ENCODE results near the gene PAWR.
"Not testable (repeated sequence)": the region's sequence is repeated elsewhere in the genome, so short reads cannot be mapped to it uniquely, and the experiment has no call there.

Gene PAWR

DNA sequence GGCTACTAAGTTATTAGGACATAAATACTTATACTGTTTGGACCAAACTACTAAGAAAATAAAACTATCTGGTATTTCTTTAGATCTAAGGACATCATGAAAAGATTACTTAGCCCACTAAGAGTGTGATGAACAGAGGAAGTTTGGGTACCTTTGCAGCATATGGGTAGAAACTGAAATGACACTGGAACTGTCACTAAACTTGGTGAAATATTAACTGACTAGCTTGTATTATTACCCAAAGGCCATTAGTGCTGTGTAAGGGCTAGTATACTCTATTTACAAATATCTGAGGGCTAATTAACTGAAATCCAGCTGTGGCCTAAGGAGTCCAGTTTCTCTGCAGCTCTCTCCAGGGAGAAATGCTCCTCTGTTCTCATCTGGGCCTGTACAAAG lies 45.5 kb downstream of the PAWR start:
- DNase-seq, result no peak

DNA sequence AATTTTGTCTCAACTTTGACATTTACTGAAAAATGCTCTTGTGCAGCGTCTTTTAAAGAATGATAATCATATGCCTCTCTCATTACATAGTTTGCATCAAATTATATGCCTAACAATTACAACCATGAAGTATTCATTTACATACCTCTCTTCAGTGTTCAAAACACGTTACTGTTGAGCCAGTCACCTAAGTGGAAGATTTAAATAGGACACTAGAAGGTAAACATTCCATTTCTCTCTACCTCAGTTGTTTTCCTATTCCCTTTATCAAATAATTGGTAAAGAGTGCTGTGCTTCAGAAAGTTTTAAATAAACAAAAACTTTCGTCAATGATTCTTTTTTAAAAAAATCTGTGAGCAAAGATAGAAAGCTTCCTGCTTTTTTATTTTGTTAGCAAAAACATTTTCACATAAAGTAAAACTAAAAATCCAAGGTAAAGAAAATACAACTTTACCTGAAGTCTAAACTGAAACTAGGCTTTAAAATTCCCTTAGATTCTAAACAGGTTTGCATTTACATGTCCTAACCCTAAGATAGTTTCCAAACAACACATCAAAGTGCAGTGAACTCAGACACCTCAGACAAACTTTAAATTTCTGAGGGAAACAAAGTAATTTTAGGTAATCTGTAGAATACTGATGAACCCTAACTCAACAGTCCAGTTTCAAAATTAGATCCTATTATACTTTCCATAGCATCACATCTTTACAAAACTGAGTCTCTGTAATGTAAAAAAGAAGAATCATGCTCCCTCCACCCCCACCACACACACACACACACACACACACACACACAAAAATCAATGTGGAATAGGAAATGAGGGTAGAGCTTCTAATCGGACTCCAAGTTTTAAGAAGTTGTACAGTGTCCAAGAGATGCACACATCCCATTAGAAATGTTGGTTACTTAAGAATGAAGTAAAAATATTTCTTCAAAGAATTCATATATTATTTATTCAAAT lies 46.2 kb downstream of the PAWR start:
- no peak for DNase-seq

DNA sequence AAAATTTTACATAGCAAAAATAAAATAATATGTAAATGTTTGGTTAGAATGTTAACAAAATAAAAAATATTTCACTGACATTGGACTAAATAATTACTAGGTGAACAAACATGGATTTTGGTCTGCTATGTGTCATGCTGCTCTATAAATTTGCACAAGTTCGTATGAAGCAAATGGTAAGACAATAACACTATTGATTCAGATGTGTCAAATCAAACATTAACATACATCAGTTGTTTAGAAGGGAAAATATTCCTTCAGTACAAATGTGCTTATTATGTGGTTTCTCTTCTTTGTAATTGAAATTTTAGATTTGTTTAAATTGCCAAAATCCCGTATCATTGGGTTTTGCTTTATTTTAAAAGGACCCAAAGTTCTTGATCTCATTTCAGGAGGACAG lies 46.9 kb downstream of the PAWR start:
- no peak for DNase-seq

DNA sequence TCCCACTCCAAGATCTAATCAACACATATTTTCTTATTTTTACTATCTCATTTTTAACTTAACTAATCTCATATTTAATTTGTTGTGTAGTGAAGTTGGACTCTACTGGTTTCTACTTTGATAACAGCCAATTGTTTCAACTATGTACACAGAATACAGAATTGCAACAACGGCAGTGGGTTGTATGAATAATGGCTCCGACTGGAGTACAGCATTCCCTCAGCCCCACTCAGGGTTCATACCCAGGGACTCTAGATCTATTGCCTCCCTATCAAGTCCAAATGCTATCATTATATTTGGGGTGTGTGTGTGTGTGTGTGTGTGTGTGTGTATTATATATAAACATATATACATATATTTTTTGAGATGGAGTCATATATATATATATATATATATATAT lies 52.3 kb downstream of the PAWR start:
- no peak for DNase-seq

DNA sequence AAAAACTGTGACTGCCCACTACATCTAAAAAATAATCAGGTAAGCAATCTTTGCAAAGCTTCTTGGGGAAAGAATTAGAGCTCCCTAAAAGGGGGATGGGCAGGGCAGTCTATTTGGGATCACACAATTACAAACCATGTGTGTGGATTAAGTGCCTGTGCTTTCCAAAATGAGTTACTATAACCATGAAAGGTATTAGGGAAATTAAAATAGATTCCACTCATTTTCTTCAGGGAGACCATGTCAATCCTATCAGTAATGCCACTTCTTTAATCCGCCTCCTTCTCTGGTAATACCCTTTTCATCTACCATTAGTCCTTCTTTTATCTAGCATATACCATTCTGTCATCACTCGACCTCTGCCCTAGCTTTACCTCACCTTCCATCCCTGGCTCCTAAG lies 53.7 kb downstream of the PAWR start:
- no peak for DNase-seq

DNA sequence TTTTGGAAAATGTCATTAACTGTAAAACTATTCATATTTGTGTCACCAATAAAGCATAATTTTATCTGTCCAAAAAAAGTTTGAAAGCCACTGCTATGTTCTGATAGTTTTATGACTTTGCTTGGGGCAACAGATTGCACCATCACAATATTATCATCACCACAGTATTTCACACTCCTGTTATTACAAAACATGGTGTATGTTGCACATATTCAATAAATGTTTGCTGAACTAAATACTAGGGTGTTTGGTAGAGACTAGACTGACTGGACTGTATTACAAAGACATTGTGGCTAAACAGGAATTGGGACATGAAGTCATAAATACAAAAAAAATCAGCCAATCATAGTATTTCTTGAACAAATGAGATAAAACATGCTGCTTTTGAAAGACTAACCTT lies 55.1 kb downstream of the PAWR start:
- DNase-seq, result no peak

DNA sequence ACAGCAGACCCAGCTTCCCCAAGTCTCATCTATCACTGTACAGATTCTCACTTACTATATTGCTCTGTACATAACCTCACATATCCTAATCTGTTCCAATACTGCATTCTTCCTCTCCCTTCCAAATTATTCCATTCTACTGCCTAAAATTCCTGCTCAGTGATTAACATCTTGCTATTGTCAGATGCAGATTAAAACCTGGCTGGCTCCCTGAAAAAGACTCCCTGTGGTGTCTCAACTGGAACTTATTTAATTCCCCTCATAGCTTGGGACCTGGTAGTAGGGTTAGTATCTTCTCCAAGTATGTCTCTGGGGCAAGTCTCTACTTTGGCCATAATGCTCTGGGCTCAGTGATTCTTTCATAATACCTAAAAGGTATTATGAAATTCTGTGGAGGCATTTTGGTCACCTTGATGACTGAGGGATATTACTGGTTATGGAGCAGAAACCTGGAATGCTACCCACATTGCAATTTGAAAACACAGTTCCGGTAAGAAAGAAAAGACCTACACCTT lies 55.8 kb downstream of the PAWR start:
- no peak for DNase-seq

DNA sequence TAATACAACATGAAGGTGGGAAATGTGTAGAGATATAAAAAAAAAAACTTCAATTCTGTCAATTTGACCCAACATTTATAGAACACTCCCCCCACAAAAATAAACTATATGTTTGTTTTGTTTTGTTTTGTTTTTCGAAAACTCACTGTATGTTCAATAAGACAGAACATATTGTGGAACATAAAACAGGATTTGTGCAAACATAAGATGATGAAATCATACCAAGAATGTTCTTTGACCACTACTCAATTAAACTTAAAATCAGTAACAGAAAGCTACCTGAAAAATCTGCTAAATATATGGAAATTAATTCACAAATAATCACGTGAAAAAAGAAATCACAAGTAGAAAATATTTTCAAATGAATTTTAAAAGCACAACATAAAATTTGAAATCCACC lies 61.2 kb downstream of the PAWR start:
- no peak for DNase-seq

DNA sequence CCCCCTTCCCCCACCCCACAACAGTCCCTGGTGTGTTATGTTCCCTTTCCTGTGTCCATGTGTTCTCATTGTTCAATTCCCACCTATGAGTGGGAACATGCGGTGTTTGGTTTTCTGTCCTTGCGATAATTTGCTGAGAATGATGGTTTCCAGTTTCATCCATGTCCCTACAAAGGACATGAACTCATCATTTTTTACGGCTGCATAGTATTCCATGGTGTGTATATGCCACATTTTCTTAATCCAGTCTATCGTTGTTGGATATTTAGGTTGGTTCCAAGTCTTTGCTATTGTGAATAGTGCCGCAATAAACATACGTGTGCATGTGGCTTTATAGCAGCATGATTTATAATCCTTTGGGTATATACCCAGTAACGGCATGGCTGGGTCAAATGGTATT lies 64.0 kb downstream of the PAWR start:
- DNase-seq, result not testable (repeated sequence)

DNA sequence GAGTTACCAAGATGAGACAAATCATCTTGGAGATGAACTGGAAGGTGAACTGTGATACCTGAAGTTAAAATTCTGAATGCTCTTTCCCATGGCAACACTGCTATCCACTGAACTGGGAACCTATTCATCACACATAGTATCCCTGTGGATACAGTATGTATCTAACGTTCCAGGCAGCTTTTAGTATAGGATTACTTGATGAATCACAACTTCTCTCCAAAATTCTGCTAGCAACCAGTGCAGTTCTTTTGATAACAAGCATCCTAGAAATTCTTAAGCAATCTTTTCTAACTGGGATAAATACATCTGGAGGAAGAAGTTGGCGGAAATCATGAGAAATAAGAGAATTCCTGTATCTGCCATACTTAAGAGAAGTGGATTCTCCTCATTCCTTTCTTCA lies 66.4 kb downstream of the PAWR start:
- no peak for DNase-seq

DNA sequence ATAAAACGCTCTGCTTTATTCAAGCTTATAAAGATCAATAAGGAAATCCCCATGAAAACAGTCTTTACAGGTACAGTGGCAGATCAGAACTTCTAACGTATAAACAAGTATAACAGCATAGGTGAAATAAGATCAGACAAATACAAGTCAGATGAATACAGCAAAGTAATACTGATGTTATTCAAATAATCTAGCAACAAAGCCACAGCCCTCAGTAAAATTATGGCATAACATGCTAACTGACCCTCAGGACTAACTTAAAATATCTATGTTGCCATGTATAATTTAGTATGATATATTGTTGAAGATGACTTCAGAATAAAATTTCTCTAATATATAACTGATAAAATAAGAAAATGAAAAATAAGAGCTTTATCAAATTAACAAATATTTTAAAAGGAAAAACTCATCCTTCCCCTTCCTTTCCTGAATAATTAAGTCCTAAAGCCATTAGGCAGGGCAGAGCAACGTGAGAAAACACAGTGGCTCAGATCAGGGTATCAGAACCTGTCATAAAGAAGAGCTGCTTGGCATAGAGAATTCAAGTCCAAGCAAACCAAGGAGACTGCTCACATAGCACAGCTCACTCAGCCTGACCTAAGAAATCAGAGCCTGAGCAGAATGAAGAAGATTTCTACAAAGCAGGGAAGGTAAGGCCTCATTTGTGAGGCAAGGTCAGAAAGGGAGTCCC lies 70.7 kb downstream of the PAWR start:
- no peak for DNase-seq

DNA sequence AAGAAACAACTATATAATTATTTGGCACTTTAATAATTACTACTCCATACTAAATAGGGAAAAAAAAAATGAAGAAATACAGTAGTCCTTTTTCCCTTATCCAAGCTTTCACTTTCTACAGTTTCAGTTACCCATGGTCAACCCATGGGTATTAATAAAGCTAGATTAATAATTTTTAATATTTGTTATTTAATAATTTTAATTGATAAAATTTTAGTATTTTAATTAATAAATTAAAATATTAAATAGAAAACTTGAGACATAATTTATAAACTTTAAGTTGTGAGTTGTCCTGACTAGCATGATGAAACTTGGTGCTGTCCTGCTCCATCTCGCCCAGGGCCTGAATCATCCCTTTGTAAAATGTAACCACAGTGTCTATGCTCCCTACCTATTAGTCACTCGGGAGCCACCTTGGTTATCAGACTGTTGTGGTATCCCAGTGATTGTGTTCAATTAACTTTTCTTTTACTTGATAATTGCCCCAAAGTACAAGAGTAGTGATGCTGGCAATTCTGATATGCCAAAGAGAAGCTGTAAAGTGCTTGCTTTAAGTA lies 71.8 kb downstream of the PAWR start:
- no peak for DNase-seq

DNA sequence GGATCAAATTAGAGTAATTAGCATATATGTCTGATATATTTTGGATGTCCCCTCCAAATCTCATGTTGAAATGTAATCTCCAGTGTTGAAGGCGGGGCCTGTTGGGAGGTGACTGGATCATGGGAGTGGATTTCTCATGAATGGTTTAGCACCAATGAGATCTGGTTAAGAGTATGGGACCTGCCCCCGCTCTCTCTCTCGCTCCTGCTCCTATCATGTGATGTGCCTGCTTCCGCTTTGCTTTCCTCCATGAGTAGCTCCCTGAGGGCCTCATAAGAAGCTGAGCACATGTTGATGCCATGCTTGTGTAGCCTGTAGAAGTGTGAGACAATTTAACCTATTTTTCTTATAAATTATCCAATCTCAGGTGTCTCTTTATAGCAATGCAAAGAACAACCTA lies 73.1 kb downstream of the PAWR start:
- no peak for DNase-seq

DNA sequence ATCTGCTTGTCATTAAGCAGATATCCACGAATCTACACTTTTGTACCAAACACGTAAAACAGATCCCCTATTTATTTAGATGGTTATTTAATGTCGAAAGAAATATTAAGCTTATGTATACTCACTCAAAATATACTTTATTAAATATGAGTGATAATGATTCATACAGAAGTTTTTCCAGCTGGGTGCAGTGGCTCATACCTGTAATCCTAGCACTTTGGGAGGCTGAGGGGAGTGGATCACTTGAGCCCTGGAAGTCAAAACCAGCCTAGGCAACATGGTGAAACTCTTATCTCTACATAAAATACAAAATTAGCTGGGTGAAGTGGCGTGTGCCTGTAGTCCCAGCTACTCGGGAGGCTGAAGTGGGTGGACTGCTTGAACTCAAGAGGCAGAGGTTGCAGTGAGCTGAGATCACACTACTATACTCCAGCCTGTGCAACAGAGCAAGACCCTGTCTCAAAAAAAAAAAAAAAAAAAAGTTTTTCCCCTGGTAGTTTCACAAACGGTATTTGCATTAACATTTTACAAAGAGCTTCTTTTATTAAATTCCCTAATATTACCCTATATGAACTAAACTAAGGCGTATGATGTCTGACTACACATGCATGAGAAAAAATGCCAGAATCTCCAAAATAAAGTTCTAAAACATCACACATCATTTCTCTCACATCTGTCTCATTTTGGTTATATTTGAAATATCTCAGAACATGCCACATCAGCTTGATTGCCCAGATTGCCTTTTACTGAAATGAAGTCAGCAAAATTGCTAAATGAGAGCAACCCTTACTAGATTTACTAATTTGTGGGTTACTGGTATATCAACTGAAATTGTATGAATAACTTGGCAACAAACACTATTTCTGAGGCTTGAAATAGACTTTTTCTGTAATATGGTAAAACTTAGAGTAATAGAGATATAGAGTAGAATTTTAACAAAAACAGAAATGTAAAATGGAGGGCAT lies 74.9 kb downstream of the PAWR start:
- no peak for DNase-seq

DNA sequence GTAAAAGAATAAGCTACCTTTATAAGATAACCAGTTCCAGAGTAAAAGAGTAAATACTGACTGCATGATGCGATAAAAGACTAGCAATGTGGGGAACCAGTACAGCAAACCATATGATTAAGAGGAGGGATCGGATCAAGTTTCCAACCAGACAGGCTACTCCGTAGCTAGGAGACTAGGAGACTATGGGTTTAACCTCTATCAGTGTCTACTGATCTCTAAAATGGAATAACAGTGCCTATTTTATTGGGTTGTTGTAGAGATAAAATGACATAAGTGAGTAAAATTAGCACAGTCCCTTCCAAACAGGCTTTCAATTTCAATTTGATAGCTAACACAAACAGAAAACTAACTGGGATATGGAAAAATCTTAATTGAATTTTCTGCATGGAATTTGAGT lies 76.0 kb downstream of the PAWR start:
- no peak for DNase-seq

DNA sequence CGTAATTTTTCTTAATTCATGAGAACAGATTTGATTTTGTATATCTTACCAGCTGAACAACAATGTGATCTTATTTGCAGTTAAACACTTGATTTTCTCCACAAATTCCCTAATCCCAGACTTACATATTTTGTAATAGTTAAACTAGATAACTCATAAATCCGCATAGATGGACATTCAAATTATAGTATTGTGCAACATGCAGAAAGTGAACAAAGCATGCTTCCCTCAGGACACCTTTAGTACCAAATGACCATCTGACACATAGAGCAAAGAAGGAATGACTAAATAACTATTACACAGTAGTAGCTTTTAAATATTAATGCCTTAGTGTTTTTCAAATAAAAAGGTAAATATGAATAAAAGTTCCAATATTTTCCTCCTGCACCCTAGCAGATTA lies 88.9 kb downstream of the PAWR start:
- no peak for DNase-seq

DNA sequence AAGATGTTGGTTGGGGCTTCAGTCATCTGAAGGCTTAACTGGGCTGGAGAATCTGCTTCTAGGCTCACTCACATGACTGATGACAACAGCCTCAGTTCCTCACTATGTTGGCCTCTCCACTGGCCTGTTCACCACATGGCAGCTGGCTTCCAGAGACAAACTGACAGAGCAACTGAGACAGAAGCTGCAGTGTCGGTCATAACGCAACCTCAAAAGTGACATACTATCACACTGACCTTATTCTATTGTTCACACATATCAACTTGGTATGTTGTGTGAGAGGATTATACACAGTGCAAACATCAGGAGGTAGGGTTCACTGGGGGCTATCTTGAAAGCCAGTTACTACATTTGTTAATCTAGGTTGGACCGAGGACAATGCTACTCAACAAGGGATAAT lies 92.9 kb downstream of the PAWR start:
- DNase-seq, result no peak

DNA sequence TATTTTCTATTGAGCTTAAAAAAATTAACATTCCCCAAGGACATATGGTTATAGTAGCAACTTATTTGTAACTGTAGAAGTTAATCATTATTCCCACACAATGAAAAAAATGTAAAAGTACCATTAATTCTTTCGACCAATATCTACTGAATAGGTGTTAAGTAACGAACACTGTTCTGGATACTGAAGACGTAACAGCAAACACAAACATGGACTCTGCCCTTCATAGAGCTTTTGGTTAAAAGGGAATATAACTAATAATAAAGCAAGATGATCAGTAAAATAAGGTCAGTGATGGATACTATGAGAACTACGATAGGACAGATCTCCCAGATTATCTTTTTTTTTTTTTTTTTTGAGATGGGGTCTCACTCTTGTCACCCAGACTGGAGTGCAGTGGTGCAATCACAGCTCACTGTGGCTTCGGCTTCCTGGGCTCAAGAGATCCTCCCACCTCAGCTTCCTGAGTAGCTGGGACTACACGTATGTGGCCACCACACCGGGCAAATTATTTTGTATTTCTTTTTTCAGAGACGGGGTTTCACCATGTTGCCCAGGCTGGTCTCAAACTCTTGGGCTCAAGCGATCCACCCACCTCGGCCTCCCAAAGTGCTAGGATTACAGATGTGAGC lies 93.9 kb downstream of the PAWR start:
- no peak for DNase-seq

DNA sequence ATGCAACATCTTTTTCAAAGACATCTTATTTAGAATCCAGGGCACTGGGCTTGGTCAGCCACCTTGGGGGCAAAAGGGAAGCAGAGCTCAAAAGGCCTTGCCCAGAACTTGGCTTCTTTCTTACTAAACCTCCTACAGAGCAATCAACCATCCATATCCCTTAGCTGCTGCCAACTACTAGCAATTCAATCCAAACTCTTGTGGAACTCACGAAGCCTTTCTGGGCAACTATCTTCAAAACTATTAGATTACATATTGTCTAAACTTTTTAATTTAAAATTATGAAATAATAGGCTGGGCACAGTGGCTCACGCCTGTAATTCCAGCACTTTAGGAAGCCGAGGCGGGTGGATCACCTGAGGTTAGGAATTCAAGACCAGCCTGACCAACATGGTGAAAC lies 95.5 kb downstream of the PAWR start:
- DNase-seq, result no peak

DNA sequence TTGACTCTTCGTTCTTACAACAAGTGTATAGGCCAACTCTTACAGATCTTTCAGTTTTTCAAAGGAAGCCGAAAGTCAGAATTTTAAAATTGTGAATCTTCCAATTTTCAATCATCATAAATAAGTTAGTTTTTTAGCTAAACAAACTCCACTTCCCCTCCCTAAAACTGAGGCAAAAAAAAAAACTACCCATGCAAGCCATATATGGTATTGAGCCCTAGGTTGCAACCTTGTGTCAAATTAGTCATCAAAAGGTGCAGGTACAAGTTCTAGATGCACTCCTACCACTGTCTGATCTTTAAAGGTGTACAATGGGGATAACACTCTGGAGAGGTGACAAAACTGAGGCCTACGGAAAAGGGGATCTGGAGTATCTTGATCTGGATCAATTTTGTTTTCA lies 97.9 kb downstream of the PAWR start:
- no peak for DNase-seq

DNA sequence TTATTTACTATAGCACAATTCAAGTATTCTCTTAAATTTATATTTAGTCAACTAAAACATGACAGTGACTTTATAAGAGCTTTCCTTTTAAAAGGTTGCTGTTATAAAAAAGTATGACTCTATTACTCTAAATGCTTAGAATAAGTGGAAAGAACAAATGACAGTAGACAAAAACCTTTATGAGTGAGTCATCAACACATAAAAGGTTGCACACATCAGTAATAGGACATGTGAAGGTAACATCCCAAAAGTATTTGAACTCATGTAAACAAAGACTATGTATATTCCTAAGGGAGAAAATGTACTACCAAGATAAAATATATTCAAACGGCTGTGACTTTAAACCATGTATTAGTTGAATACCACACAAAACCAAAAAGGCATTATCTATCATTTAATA lies 98.8 kb downstream of the PAWR start:
- DNase-seq, result no peak

DNA sequence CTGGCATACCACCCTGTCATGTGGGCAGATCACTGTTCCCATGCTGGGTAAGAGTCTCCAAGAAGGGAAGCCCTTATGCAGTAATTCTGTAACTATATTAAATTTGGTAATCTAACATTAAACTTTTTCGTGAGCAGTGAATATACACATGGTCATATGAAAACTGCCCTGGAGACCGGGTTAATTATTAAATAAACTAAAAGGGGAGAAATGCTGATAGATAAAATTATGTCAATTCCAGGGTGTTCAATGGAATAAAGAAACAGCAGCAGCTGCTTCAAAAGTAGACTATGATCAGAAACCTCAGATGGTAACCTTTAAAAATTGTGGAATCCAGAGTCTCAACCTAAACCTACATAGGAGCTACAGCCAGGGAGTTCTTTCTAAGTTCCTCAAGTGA lies 100.0 kb downstream of the PAWR start:
- no peak for DNase-seq

All from activated CD4-positive, CD25-positive, alpha-beta regulatory T cell treated with anti-CD3 and anti-CD28 coated beads, Interleukin-2, amount 50 U/mL, for 72 hours (primary cell).